ENCODE results near the gene HNRNPA1. TPM values are rescaled to one million over a fixed set of nuclear protein-coding genes. Genes with fewer than 3 reads are reported as not detected.

The HNRNPA1 gene
- total and polyA plus RNA-seq, 2 donors (not counting 3 experiments of a cell fraction or from before 2014, with no cell fraction given) = 566 to 1,470 TPM

DNA sequence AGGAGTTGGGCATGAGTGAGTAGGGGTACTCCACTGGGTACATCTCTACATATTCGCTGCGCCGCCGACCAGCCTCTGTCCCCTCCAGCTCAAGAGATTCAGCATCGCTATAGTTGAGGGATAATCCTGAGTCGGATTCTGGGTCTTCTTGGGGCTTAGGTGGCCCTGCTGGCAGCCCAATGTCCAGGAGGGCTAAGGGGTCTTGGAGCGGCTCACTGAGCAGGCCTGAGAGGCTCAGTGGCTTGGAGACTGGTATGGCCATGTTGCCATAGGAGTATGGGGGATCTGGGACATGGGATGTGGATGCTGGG, 12.4 kb downstream of the HNRNPA1 start:
- H3K4me1 ChIP-seq (ENCODE audit: control insufficient read depth, extremely low read depth, insufficient read depth, low read length) = no peaks in the 10 kb centered on the region
- H3K9me3 ChIP-seq (replicated peaks; ENCODE audit: control insufficient read depth, insufficient read depth, low read length) = no peaks in the 10 kb centered on the region
- no peak overlapping the region for H2AFZ ChIP-seq (ENCODE audit: low read depth, low read length)
- H3K36me3 ChIP-seq (ENCODE audit: control insufficient read depth in 2 of 2, extremely low read depth in 1 of 2, insufficient read depth in 2 of 2, low read length in 2 of 2) = no peaks in the 10 kb centered on the region
- no peak for DNase-seq (ENCODE audit: low read depth, low spot score)
- H3K4me3 ChIP-seq (replicated peaks in 1 of 3; ENCODE audit: insufficient read depth in 1 of 3, low read depth in 1 of 3, low read length in 3 of 3) = no peak overlapping the region
- H3K79me2 ChIP-seq (ENCODE audit: control insufficient read depth, insufficient read depth, low read length) = no peaks in the 10 kb centered on the region
- intact Hi-C loops (cut with micrococcal nuclease) = no loop called here
- dilution Hi-C loops (cut with MboI; ENCODE audit: extremely low pct_ligation_motif_present, low sequenced_read_pairs) = no loop called here
- TF ChIP-seq POLR2AphosphoS5 (IDR thresholded peaks at IDR 0.05; ENCODE audit: insufficient read depth, low read depth, low read length) (no peak), POLR2A (IDR thresholded peaks at IDR 0.05; ENCODE audit: low read depth, low read length) (no peak), MYC (IDR thresholded peaks at IDR 0.05; ENCODE audit: low read depth, low read length) (no peak), JUN (IDR thresholded peaks at IDR 0.05; ENCODE audit: borderline replicate concordance, insufficient read depth, insufficient read length, low read depth) (no peak), FOS (IDR thresholded peaks at IDR 0.05; ENCODE audit: borderline replicate concordance, insufficient read depth, low read length) (no peak)
- TF ChIP-seq, protein P1, sequence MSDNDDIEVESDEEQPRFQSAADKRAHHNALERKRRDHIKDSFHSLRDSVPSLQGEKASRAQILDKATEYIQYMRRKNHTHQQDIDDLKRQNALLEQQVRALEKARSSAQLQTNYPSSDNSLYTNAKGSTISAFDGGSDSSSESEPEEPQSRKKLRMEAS (IDR thresholded peaks at IDR 0.05; ENCODE audit: insufficient read depth, insufficient read length) = no peak
- TF ChIP-seq, protein P2, sequence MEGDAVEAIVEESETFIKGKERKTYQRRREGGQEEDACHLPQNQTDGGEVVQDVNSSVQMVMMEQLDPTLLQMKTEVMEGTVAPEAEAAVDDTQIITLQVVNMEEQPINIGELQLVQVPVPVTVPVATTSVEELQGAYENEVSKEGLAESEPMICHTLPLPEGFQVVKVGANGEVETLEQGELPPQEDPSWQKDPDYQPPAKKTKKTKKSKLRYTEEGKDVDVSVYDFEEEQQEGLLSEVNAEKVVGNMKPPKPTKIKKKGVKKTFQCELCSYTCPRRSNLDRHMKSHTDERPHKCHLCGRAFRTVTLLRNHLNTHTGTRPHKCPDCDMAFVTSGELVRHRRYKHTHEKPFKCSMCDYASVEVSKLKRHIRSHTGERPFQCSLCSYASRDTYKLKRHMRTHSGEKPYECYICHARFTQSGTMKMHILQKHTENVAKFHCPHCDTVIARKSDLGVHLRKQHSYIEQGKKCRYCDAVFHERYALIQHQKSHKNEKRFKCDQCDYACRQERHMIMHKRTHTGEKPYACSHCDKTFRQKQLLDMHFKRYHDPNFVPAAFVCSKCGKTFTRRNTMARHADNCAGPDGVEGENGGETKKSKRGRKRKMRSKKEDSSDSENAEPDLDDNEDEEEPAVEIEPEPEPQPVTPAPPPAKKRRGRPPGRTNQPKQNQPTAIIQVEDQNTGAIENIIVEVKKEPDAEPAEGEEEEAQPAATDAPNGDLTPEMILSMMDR (IDR thresholded peaks at IDR 0.05; ENCODE audit: extremely low read depth in 1 of 2, insufficient read depth in 1 of 2, low read depth in 1 of 2, low read length in 2 of 2) = no peak
- POLR2A ChIA-PET = interaction anchor here (0.6 to 5.8 kb wide), 2 partner anchors 13 to 39 kb away, joined by 4 to 22 read pairs; partner anchors contain the start of genes CBX5 and HNRNPA1
- no TSS peak for BruUV-seq (replicated peaks)
- H3K9ac ChIP-seq (replicated peaks; ENCODE audit: extremely low read depth, insufficient read depth, low read length) = no peak overlapping the region
- no peaks in the 10 kb centered on the region for H3K9me1 ChIP-seq (replicated peaks; ENCODE audit: control insufficient read depth, extremely low read depth, insufficient read depth, low read length)
- H3K4me2 ChIP-seq (ENCODE audit: insufficient read depth, low read length) = no peak overlapping the region
- no peaks in the 10 kb centered on the region for H3K27me3 ChIP-seq (ENCODE audit: control insufficient read depth in 2 of 2, insufficient read depth in 2 of 2, low read length in 2 of 2)
- H4K20me1 ChIP-seq (replicated peaks; ENCODE audit: control insufficient read depth, extremely low read depth, insufficient read depth, low read length) = no peaks in the 10 kb centered on the region
- CTCF ChIA-PET = interaction anchor here (0.7 to 5.1 kb wide), 13 partner anchors 20 to 146 kb away, joined by 3 to 34 read pairs (median 6); partner anchors contain the start of gene COPZ1
- FAIRE-seq = no peak
- no peak overlapping the region for H3K27ac ChIP-seq (ENCODE audit: insufficient read depth, low read depth, low read length)
